SU-DHL-6 (cell line): ENCODE results near the gene FKBP8.

Experiments used
- H2AFZ ChIP-seq: fragments of 200-600 bp; sonication (generic); 2 replicates; pipeline ENCODE4 v1.6.1; 2014; ENCODE audit warnings: low read depth, mild to moderate bottlenecking, moderate library complexity, mixed read lengths, antibody characterized with exemption, low read length; ENCODE audit not compliant: severe bottlenecking
- H3F3A ChIP-seq: fragments of 200-600 bp; shearing (Covaris generic); 2 replicates; pipeline ENCODE4 v1.6.0; 2016; ENCODE audit warnings: antibody characterized with exemption, mild to moderate bottlenecking; ENCODE audit not compliant: insufficient read depth
- H3K27ac ChIP-seq: fragments of 200-600 bp; sonication (generic); 2 replicates; pipeline ENCODE4 v1.5.1; 2016; ENCODE audit warnings: low read depth, mild to moderate bottlenecking, low read length, moderate library complexity, mixed read lengths
- H3K27me3 ChIP-seq: fragments of 200-600 bp; sonication (generic), shearing (Covaris generic); 2 replicates; pipeline ENCODE4 v1.6.0; 2014; ENCODE audit warnings: mild to moderate bottlenecking, low read length
- H3K36me3 ChIP-seq: fragments of 200-600 bp; sonication (generic); 2 replicates; pipeline ENCODE4 v1.6.1; 2014; ENCODE audit warnings: mild to moderate bottlenecking, low read length, mixed read lengths
- H3K4me2 ChIP-seq: fragments of 300-600, 200-600 bp; shearing (Covaris generic), sonication (generic); 2 replicates; pipeline ENCODE4 v1.6.0; 2014; ENCODE audit warnings: low read length, low read depth, mild to moderate bottlenecking; ENCODE audit not compliant: poor library complexity, severe bottlenecking
- H3K4me3 ChIP-seq: fragments of 200-600 bp; sonication (generic); 2 replicates; pipeline ENCODE4 v1.5.1; 2014; ENCODE audit warnings: antibody characterized with exemption, low read length, mild to moderate bottlenecking, mixed read lengths; ENCODE audit not compliant: insufficient read depth, poor library complexity, severe bottlenecking
- H3K79me2 ChIP-seq: fragments of 200-600 bp; sonication (generic); 2 replicates; pipeline ENCODE4 v1.6.1; 2014; ENCODE audit warnings: mild to moderate bottlenecking, low read length, moderate library complexity; ENCODE audit not compliant: insufficient read depth
- H3K9ac ChIP-seq: fragments of 200-600 bp; sonication (generic); 2 replicates; pipeline ENCODE4 v1.7.0; 2014; ENCODE audit warnings: mild to moderate bottlenecking, low read length
- H3K9me2 ChIP-seq: fragments of 200-600 bp; sonication (generic); replicated peaks from 2 replicates; pipeline ENCODE4 v1.6.1; 2014; ENCODE audit warnings: low read length; ENCODE audit not compliant: insufficient read depth
- H3K9me3 ChIP-seq: fragments of 200-600 bp; sonication (generic); 2 replicates; pipeline ENCODE4 v1.6.1; 2014; ENCODE audit warnings: low read length, mixed read lengths; ENCODE audit not compliant: insufficient read depth
- H4K20me1 ChIP-seq: fragments of 200-600 bp; sonication (generic); 2 replicates; pipeline ENCODE4 v1.6.1; 2014; ENCODE audit warnings: low read depth, mild to moderate bottlenecking, antibody characterized with exemption, low read length, moderate library complexity, mixed read lengths
- EZH2phosphoT487 ChIP-seq: fragments of 200-600 bp; sonication (generic), shearing (Covaris generic); conservative IDR thresholded peaks from 2 replicates; pipeline ENCODE4 v1.6.1; 2018; ENCODE audit warnings: mild to moderate bottlenecking, antibody characterized with exemption, low read length, moderate library complexity, mixed read lengths
- TF ChIP-seq, protein P1 (sequence below): fragments of 200-600 bp; sonication (generic); IDR thresholded peaks from one replicate; pipeline ENCODE4 v1.5.1; 2017; ENCODE audit warnings: antibody characterized with exemption, mild to moderate bottlenecking, low read length, moderate library complexity; ENCODE audit not compliant: insufficient read depth, poor library complexity, severe bottlenecking

FKBP8 gene

GRCh38 chr19:18566953-18567352 lies 23.6 kb upstream of the FKBP8 start:
- Histone ChIP-seq H3K9me3 (no peaks in the 10 kb centered on the region), H3K27me3 (no peaks in the 10 kb centered on the region), H3K4me3 (no peak overlapping the region), H3K9ac (no peak overlapping the region), H2AFZ (no peak overlapping the region), H3K36me3 (peaks cover 2% of the 10 kb centered on the region; the same call in 1 of the 2 replicates), H3K27ac (no peak overlapping the region), H3K9me2 (no peaks in the 10 kb centered on the region), H3F3A (peaks cover 7% of the 10 kb centered on the region; the same call in 1 of the 2 replicates), H3K79me2 (peaks cover 3% of the 10 kb centered on the region), H3K4me2 (no peak overlapping the region), H4K20me1 (no peaks in the 10 kb centered on the region)
- TF ChIP-seq EZH2phosphoT487, result no peak
- TF ChIP-seq, protein P1, sequence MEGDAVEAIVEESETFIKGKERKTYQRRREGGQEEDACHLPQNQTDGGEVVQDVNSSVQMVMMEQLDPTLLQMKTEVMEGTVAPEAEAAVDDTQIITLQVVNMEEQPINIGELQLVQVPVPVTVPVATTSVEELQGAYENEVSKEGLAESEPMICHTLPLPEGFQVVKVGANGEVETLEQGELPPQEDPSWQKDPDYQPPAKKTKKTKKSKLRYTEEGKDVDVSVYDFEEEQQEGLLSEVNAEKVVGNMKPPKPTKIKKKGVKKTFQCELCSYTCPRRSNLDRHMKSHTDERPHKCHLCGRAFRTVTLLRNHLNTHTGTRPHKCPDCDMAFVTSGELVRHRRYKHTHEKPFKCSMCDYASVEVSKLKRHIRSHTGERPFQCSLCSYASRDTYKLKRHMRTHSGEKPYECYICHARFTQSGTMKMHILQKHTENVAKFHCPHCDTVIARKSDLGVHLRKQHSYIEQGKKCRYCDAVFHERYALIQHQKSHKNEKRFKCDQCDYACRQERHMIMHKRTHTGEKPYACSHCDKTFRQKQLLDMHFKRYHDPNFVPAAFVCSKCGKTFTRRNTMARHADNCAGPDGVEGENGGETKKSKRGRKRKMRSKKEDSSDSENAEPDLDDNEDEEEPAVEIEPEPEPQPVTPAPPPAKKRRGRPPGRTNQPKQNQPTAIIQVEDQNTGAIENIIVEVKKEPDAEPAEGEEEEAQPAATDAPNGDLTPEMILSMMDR, result no peak

DNA sequence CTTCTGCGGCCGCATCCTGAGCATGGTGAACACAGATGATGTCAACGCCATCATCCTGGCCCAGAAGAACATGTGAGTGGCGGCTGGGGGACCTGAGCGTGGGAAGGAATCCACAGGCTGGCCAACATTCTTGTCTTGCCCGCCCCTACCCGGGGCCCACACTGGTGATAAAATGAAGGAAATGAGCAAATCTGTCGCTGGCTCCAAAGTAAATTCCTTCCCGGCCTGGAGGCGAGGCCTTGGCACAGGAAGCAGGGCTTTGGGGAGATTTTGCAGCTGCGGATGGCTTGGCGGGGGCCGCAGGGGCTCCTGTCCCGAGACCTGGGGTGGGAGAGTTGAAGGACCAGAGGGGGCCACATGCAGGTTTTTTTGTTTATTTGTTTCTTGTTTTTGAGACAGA lies 18.7 kb upstream of the FKBP8 start:
- TF ChIP-seq EZH2phosphoT487, result no peak
- TF ChIP-seq, protein P1, result no peak
- Histone ChIP-seq H4K20me1 (no peaks in the 10 kb centered on the region), H3F3A (peaks cover 9% of the 10 kb centered on the region), H3K4me2 (no peak overlapping the region), H3K36me3 (peaks cover 2% of the 10 kb centered on the region; the same call in 1 of the 2 replicates), H3K9ac (no peak overlapping the region), H3K4me3 (no peak overlapping the region), H3K27ac (no peak overlapping the region), H3K9me2 (no peaks in the 10 kb centered on the region), H3K79me2 (peaks cover 23% of the 10 kb centered on the region), H3K9me3 (no peaks in the 10 kb centered on the region), H3K27me3 (no peaks in the 10 kb centered on the region), H2AFZ (no peak overlapping the region)

- Histone ChIP-seq H4K20me1 (no peaks in the 10 kb centered on the region), H3K79me2 (peaks cover 23% of the 10 kb centered on the region), H3K9me3 (no peaks in the 10 kb centered on the region), H3K27me3 (no peaks in the 10 kb centered on the region), H3K9me2 (no peaks in the 10 kb centered on the region), H3K4me3 (no peak overlapping the region), H3F3A (peaks cover 9% of the 10 kb centered on the region), H3K4me2 (peak overlapping the region; percentile 93), H3K9ac (peak overlapping the region; percentile 97; the same call in 1 of the 2 replicates), H2AFZ (no peak overlapping the region), H3K27ac (peak overlapping the region; percentile 0; the same call in 1 of the 2 replicates), H3K36me3 (no peaks in the 10 kb centered on the region)
- no peak for TF ChIP-seq EZH2phosphoT487
These were observed 16.3 kb upstream of the FKBP8 start for GRCh38 chr19:18559685-18560084.

DNA sequence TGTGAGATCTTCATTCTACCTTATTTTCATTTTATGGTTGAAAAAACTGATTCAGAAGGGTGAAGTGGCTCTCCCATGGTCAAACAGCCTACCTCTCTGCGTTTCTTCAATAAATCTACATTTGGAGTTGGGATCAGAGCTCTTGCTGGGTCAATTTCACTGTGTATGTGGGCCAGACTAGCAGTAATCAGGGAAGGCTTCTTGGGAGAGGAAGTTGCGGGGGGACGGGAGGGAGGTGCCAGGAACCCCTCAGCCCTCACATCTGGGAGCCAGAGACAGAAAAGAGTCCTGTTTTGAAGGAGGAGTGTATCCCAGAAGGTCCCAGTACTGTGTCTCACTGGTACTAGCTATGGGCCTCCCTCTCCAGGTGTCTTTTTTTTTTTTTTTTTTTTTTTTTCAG lies 15.2 kb upstream of the FKBP8 start:
- no peaks in the 10 kb centered on the region for H3K27me3 ChIP-seq
- peaks cover 23% of the 10 kb centered on the region for H3K79me2 ChIP-seq
- no peaks in the 10 kb centered on the region for H3K36me3 ChIP-seq
- H4K20me1 ChIP-seq, result no peaks in the 10 kb centered on the region
- TF ChIP-seq, protein P1, result no peak
- TF ChIP-seq EZH2phosphoT487, result no peak
- H3K27ac ChIP-seq, result peak overlapping the region; percentile 74
- no peak overlapping the region for H2AFZ ChIP-seq
- H3K4me2 ChIP-seq, result peak overlapping the region; percentile 93
- H3K4me3 ChIP-seq, result peak overlapping the region; percentile 94
- H3K9ac ChIP-seq, result peak overlapping the region; percentile 97
- H3K9me3 ChIP-seq, result no peaks in the 10 kb centered on the region
- peaks cover 9% of the 10 kb centered on the region for H3F3A ChIP-seq
- no peaks in the 10 kb centered on the region for H3K9me2 ChIP-seq
